MCF 10A (cell line): ENCODE measurements around the gene SOD2. TPM values are rescaled to one million over a fixed set of nuclear protein-coding genes. Genes with fewer than 3 reads are reported as not detected.

Experiments
- BruUV-seq: library from RNA; stranded (reverse); fragments of 400-500 nt; replicated peaks from 2 replicates; lab custom pipeline; 2021; lab: Mats Ljungman, UMichigan
- CTCF ChIA-PET: fragments of 300-600 bp; sonication (Branson Sonifier 250); formaldehyde crosslinking; extraction: SDS; loops from one replicate; lab custom pipeline; 2021; ENCODE audit warnings: antibody characterized with exemption, inconsistent platforms; lab: Yijun Ruan, JAX
- POLR2A ChIA-PET: fragments of 300-600, 350-650 bp; sonication (Branson Sonifier 250); formaldehyde crosslinking; extraction: SDS; loops from one replicate; lab custom pipeline; 2020; ENCODE audit warnings: antibody characterized with exemption, inconsistent platforms; lab: Yijun Ruan, JAX
- DNase-seq: peaks from one replicate; pipeline ENCODE4 v3.0.0-alpha.2; 2018; ENCODE audit not compliant: unreplicated experiment
- H3K27ac Mint-ChIP-seq: one replicate; pipeline ENCODE4 v1.8.0; 2022; ENCODE audit warnings: mild to moderate bottlenecking, low read depth, mixed read lengths; ENCODE audit not compliant: unreplicated experiment
- H3K27me3 Mint-ChIP-seq: one replicate; pipeline ENCODE4 v1.8.0; 2022; ENCODE audit warnings: mixed read lengths; ENCODE audit not compliant: insufficient read depth, unreplicated experiment
- H3K36me3 Mint-ChIP-seq: one replicate; pipeline ENCODE4 v1.8.0; 2022; ENCODE audit warnings: mild to moderate bottlenecking, moderate library complexity, mixed read lengths; ENCODE audit not compliant: insufficient read depth, unreplicated experiment
- H3K4me1 Mint-ChIP-seq: one replicate; pipeline ENCODE4 v1.8.0; 2022; ENCODE audit warnings: mixed read lengths; ENCODE audit not compliant: insufficient read depth, unreplicated experiment
- H3K4me3 Mint-ChIP-seq: one replicate; pipeline ENCODE4 v1.8.0; 2022; ENCODE audit warnings: mild to moderate bottlenecking, moderate library complexity, mixed read lengths; ENCODE audit not compliant: unreplicated experiment
- H3K9me3 Mint-ChIP-seq: one replicate; pipeline ENCODE4 v1.8.0; 2022; ENCODE audit warnings: mixed read lengths; ENCODE audit not compliant: unreplicated experiment
- CTCF ChIP-seq: fragments of 200-600 bp; IDR thresholded peaks from one replicate; pipeline ENCODE4 v1.8.0; 2022; ENCODE audit warnings: antibody characterized with exemption, mild to moderate bottlenecking; ENCODE audit not compliant: unreplicated experiment
- intact Hi-C: fragments of 100-400 bp; cut with micrococcal nuclease; formaldehyde crosslinking; loops from 2 replicates; pipeline ENCODE4 v1.14.1; 2022
- total RNA-seq: library from RNA; stranded (reverse); gene quantifications from 2 replicates; pipeline ENCODE4 v1.2.3, GENCODE V29; 2022

SOD2 gene
- total RNA-seq, 1 experiment from 2014 or later: 600 TPM

- peak; percentile 44 for DNase-seq
- Mint-ChIP-seq H3K4me3 (peak overlapping the region; percentile 93), H3K27me3 (no peaks in the 10 kb centered on the region), H3K27ac (peak overlapping the region; percentile 89), H3K9me3 (no peaks in the 10 kb centered on the region), H3K4me1 (peaks cover 5% of the 10 kb centered on the region), H3K36me3 (peaks cover 67% of the 10 kb centered on the region)
- CTCF ChIA-PET: interaction anchor here (0.7 to 5.0 kb wide), 2 partner anchors 39 to 188 kb away, joined by 3 to 44 read pairs; no protein-coding TSS in a partner anchor
- BruUV-seq: no TSS peak
- intact Hi-C loops: loop anchor here (1.0 to 5.0 kb wide), 2 partner anchors 38 to 123 kb away; no protein-coding TSS in a partner anchor
- POLR2A ChIA-PET: interaction anchor here (1.0 to 18.8 kb wide), 11 partner anchors 8 to 1085 kb away, joined by 3 to 877 read pairs (median 25); partner anchors contain the start of genes ACAT2, DYNLT1, MRPL18 and SOD2
- TF ChIP-seq CTCF: no peak
Observed at GRCh38 chr6:159729598-159730331, 36.7 kb upstream of the SOD2 start.

DNA sequence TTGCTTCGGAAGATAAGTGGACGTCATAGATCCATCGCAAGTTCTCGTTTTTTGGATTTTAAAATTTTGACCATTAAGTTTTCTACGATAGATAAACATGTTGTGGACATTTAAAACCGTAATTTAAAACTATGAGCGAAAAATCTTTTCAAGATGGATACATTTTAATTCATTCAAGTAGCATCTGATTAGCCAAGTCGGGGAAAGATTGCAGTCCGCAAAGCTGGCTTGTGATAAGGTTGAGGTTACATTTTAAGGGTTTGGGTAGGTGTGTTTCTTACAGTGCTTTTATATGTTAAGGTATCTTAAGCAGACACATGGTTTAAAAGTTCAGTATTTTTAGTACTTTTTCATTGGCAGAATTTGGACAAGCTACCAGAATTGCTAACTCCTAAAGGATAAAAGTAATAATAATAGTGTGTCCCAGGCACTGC lies 35.5 kb upstream of the SOD2 start:
- CTCF ChIA-PET: interaction anchor here (0.5 to 5.0 kb wide), 4 partner anchors 13 to 122 kb away, joined by 3 to 44 read pairs (median 4); no protein-coding TSS in a partner anchor
- TF ChIP-seq CTCF: no peak
- POLR2A ChIA-PET: interaction anchor here (0.7 to 18.8 kb wide), 12 partner anchors 9 to 1084 kb away, joined by 3 to 877 read pairs (median 16); partner anchors contain the start of genes ACAT2, DYNLT1, MRPL18 and SOD2
- intact Hi-C loops: loop anchor here (5.0 kb wide), 1 partner anchor 124 kb away; no protein-coding TSS in a partner anchor
- Mint-ChIP-seq H3K4me1 (peaks cover 5% of the 10 kb centered on the region), H3K4me3 (peak overlapping the region; percentile 93), H3K27me3 (no peaks in the 10 kb centered on the region), H3K27ac (peak overlapping the region; percentile 89), H3K9me3 (no peaks in the 10 kb centered on the region), H3K36me3 (peaks cover 67% of the 10 kb centered on the region)
- peak; percentile 8 for DNase-seq
- BruUV-seq: TSS peak; percentile 39

DNA sequence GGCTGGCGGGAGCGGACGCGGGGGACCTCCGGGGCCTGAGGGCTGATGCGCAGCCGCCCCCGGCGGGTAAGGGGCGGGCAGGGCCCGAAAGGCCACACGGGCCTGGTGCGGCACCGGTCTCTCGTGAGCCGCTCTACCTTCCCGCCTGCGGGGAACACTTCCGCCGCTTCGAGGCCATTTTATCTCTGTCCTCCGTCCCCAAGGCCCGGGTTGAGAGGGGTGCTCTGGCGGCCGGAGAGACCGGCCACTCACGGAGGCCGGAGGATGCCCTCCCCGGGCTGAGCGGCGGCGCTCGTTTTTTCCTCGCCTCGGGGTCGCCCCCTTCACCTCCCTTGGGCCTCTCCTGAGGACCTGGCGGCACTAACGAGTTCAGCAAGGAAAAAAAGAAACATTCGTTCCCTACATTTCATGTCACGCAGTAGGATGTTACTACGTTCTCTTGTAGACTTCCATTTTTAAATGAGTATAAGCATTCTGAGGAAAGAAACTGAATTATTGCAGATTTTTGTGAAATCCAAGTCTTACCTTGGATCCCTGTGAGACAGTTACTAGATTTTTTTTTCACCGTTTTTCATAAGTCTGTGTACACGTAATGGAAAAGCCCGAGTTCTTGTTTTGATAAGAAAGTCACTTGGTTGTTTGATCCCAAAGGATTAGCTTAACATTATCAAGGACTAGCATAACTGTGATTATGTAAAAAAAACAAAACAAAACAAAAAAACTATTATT lies 34.8 kb upstream of the SOD2 start:
- CTCF ChIA-PET: interaction anchor here (1.0 to 5.0 kb wide), 3 partner anchors 34 to 55 kb away, joined by 3 to 44 read pairs (median 3); no protein-coding TSS in a partner anchor

More for the DNA sequence above, 34.8 kb upstream of the SOD2 start:
- H3K27me3 Mint-ChIP-seq: no peaks in the 10 kb centered on the region
- TF ChIP-seq CTCF: no peak
- BruUV-seq: no TSS peak
- peak overlapping the region; percentile 93 for H3K4me3 Mint-ChIP-seq
- peak overlapping the region; percentile 89 for H3K27ac Mint-ChIP-seq
- peaks cover 11% of the 10 kb centered on the region for H3K4me1 Mint-ChIP-seq
- H3K9me3 Mint-ChIP-seq: no peaks in the 10 kb centered on the region
- POLR2A ChIA-PET: interaction anchor here (1.2 to 18.8 kb wide), 14 partner anchors 7 to 315 kb away, joined by 3 to 877 read pairs (median 12); partner anchors contain the start of genes ACAT2, MRPL18, SOD2 and TCP1
- peaks cover 61% of the 10 kb centered on the region for H3K36me3 Mint-ChIP-seq
- DNase-seq: peak; percentile 39
- intact Hi-C loops: loop anchor here (1.0 to 5.0 kb wide), 2 partner anchors 61 to 124 kb away; partner anchors contain the start of gene TCP1
